Non-pigmented ciliary epithelial cell (primary cell): ENCODE measurements around the gene CENATAC.
"Not testable (repeated sequence)": the region's sequence is repeated elsewhere in the genome, so short reads cannot be mapped to it uniquely, and the experiment has no call there.

ENCODE experiments used
- DNase-seq: peaks from one replicate; pipeline ENCODE4 v3.0.0-alpha.2; 2010; ENCODE audit warnings: low read depth

The CENATAC gene

GRCh38 chr11:118996926-118997626, 862 bp upstream of the CENATAC start:
- no peak for DNase-seq

- DNase-seq: no peak
Measured at GRCh38 chr11:118998388-118998717, 415 bp downstream of the CENATAC start.

- peak; percentile 61 for DNase-seq
Measured at GRCh38 chr11:118998822-118999221, 884 bp downstream of the CENATAC start.

- no peak for DNase-seq
Measured at GRCh38 chr11:119000906-119001305, 3.0 kb downstream of the CENATAC start.

GRCh38 chr11:119006656-119007055, 8.7 kb downstream of the CENATAC start:
- no peak for DNase-seq

- DNase-seq: no peak
Measured at GRCh38 chr11:119011476-119012053, 13.6 kb downstream of the CENATAC start.

- no peak for DNase-seq
Measured at GRCh38 chr11:119012629-119013170, 14.8 kb downstream of the CENATAC start.

- no peak for DNase-seq
Measured at GRCh38 chr11:119014209-119014924, 16.4 kb downstream of the CENATAC start.

GRCh38 chr11:119015054-119015611, 17.2 kb downstream of the CENATAC start:
- DNase-seq: no peak

GRCh38 chr11:119016216-119017009, 18.5 kb downstream of the CENATAC start:
- DNase-seq: no peak

- DNase-seq: not testable (repeated sequence)
Measured at GRCh38 chr11:119017377-119017776, 19.4 kb downstream of the CENATAC start.

GRCh38 chr11:119018074-119018938, 20.4 kb downstream of the CENATAC start, which contains the start of the genes RPS25 and TRAPPC4:
Gene RPS25 (minus strand): TSS chr11:119018343. CDS start chr11:119018284, 59 bp downstream.
Gene TRAPPC4 (plus strand): TSS chr11:119018766. CDS start chr11:119018796, 30 bp downstream.
- peak; percentile 70 for DNase-seq

- no peak for DNase-seq
Measured at GRCh38 chr11:119019996-119020395, 22.1 kb downstream of the CENATAC start.

- no peak for DNase-seq
Measured at GRCh38 chr11:119021631-119022030, 23.7 kb downstream of the CENATAC start.

GRCh38 chr11:119023741-119024140, 25.8 kb downstream of the CENATAC start:
- peak; percentile 30 for DNase-seq

GRCh38 chr11:119024430-119025098, 26.6 kb downstream of the CENATAC start:
- no peak for DNase-seq

- DNase-seq: no peak
Measured at GRCh38 chr11:119025099-119025473, 27.1 kb downstream of the CENATAC start.

- no peak for DNase-seq
Measured at GRCh38 chr11:119025541-119025940, 27.6 kb downstream of the CENATAC start.

- no peak for DNase-seq
Measured at GRCh38 chr11:119025978-119026766, 28.2 kb downstream of the CENATAC start.
